Peyer's patch (tissue), 4 donors: ENCODE data around the gene RNF11.
"Not testable (repeated sequence)": the region's sequence is repeated elsewhere in the genome, so short reads cannot be mapped to it uniquely, and the experiment has no call there.

ENCODE experiments used
- CTCF ChIP-seq, 6 experiments: fragments of 450-650 bp in 4 of 6; fragments of 200-600 bp in 2 of 6; sonication (generic) in 1 of 6; IDR thresholded peaks; one replicate each; pipeline ENCODE4 v1.5.1; 2017 to 2019; ENCODE audit warnings: antibody characterized with exemption in 6 of 6, mild to moderate bottlenecking in 3 of 6, moderate library complexity in 1 of 6
- POLR2A ChIP-seq, 2 donors: fragments of 450-650 bp; IDR thresholded peaks; one replicate each; pipeline ENCODE4 v1.5.1; 2017; ENCODE audit warnings: antibody characterized with exemption in 2 of 2, mild to moderate bottlenecking in 2 of 2, moderate library complexity in 2 of 2

DNA sequence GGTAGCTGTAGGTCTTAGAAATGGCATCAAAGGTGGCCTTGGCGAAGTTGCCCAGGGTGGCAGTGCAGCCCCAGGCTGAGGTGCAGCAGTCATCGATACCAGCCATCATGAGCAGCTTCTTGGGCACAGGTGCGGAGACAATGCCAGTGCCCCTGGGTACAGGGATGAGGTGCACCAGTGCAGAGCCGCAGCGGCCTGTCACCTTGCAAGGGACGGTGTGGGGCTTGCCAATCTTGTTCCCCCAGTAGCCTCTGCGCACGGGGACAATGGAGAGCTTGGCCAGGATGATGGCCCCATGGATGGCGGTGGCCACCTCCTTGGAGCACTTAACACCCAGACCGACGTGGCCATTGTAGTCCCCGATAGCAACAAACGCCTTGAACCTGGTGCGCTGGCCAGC is 14.7 kb downstream of the RNF11 start:
- not testable (repeated sequence) for TF ChIP-seq CTCF, POLR2A (IDR thresholded peaks at IDR 0.05)
